Measurements from ENCODE around the gene HSD17B12. TPM values are rescaled to one million over a fixed set of nuclear protein-coding genes. Genes with fewer than 3 reads are reported as not detected.

Gene HSD17B12
- total RNA-seq, 1 donor from 2014 or later = 48.4 TPM

DNA sequence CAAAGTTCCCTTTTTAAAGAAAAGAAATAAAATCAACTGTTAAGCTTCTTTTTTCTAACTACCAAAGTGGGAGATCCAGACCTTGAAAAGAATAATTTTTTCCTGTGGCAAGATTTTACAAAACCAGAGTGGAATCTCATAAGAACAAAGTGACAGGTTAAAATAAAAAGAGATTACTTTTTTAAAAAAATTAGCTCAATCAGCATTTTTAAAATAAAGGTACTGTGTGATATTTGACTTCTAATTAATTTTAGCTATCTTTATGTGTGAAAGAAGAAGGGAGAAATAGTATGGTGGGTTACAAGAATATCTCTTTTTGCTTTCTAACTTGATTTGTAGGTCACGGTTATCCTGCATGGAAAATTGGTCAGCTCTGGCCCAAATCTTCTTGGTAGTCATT is 107.3 kb downstream of the HSD17B12 start:
- Histone ChIP-seq H3K36me3 (no peaks in the 10 kb centered on the region), H3K9me3 (peaks cover 13% of the 10 kb centered on the region), H3K4me1 (no peaks in the 10 kb centered on the region), H3K27ac (no peak overlapping the region), H3K4me3 (no peak overlapping the region), H3K27me3 (no peaks in the 10 kb centered on the region)
- intact Hi-C loops (cut with DNase I) = no loop called here
- no peak for TF ChIP-seq CTCF (IDR thresholded peaks at IDR 0.05)
- no peak for TF ChIP-seq POLR2A (IDR thresholded peaks at IDR 0.05)
- no peak for TF ChIP-seq POLR2AphosphoS5 (IDR thresholded peaks at IDR 0.05; ENCODE audit: insufficient read depth in 1 of 2, low read depth in 1 of 2)
- no peak for DNase-seq (ENCODE audit: extremely low spot score in 2 of 2)

DNA sequence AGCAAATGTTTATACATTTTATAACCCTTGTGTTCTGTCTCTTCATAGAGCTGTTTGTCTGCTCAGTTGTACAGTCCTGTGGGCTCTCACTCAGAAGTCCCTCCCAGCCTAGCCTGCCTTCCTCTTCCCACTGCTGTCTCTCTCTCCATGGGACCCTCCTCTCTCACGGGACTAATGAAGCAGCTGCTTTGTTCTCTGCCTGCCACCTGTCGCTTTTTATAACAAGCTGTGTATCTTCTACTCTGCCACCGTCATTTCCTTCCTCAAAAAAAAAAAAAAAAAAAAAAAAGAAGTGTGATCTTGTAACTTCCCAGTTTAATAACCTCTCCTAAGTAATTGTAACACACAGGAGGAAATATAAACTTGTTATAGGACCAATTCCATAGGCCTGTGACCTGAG is 107.9 kb downstream of the HSD17B12 start:
- Histone ChIP-seq H3K9me3 (peaks cover 13% of the 10 kb centered on the region), H3K27me3 (no peaks in the 10 kb centered on the region), H3K27ac (no peak overlapping the region), H3K36me3 (no peaks in the 10 kb centered on the region), H3K4me1 (no peaks in the 10 kb centered on the region), H3K4me3 (no peak overlapping the region)
- TF ChIP-seq POLR2A (IDR thresholded peaks at IDR 0.05) (no peak), POLR2AphosphoS5 (IDR thresholded peaks at IDR 0.05; ENCODE audit: insufficient read depth in 1 of 2, low read depth in 1 of 2) (no peak), CTCF (IDR thresholded peaks at IDR 0.05) (no peak)
- DNase-seq (ENCODE audit: extremely low spot score in 2 of 2) = no peak
- intact Hi-C loops (cut with DNase I) = no loop called here

DNA sequence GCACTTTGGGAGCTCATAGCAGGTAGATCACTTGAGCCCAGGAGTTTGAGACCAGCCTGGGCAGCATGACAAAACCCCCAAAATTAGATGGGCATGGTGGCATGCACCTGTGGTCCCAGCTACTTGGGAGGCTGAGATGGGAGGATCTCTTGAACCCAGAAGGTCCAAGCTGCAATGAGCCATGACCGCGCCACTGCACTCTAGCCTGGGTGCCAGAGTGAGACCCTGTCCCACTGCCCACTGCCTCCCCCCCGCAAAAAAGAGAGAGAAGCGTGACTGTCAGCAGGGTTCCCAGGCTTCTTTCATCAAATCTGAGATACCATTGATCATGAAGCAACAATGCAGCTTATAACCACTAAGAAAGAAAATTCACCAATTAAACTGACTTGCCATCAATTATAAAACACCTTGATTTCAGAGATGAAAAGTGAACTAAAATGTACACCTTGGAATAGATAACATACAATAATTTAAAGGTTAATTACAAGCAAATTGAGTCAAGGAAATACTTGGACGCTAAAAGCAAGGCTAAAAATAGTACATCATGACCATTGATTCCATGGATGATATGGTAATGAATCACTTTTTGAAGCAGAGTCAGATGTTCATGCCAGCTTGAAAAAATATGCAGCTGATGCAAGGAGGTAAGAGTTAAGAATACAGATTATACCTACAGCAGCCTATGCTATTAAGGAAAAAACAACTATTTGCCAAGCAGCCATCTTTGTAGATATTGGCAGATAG is 109.3 kb downstream of the HSD17B12 start:
- intact Hi-C loops (cut with DNase I) = no loop called here
- TF ChIP-seq POLR2A (IDR thresholded peaks at IDR 0.05) (no peak), POLR2AphosphoS5 (IDR thresholded peaks at IDR 0.05; ENCODE audit: insufficient read depth in 1 of 2, low read depth in 1 of 2) (no peak), CTCF (IDR thresholded peaks at IDR 0.05) (no peak)
- peaks cover under 1% of the 10 kb centered on the region for H3K9me3 ChIP-seq
- no peak overlapping the region for H3K27ac ChIP-seq
- H3K4me3 ChIP-seq = no peak overlapping the region
- H3K27me3 ChIP-seq = no peaks in the 10 kb centered on the region
- no peaks in the 10 kb centered on the region for H3K4me1 ChIP-seq
- no peak for DNase-seq (ENCODE audit: extremely low spot score in 2 of 2)
- H3K36me3 ChIP-seq = no peaks in the 10 kb centered on the region

DNA sequence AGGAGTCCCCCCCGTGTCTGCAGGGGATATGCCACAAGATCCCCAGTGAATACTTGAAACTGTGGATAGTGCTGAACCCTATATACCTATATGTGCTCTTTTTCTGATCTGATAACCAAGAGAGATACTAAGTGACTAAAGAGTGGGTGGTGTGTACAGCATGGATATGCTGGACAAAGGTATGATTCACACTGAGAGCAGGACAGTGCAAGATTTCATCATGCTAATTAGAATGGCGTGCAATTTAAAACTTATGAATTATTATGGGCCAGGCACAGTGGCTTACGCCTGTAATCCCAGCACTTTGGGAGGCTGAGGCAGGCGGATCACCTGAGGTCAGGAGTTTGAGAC is 109.9 kb downstream of the HSD17B12 start:
- TF ChIP-seq POLR2A (IDR thresholded peaks at IDR 0.05) (no peak), POLR2AphosphoS5 (IDR thresholded peaks at IDR 0.05; ENCODE audit: insufficient read depth in 1 of 2, low read depth in 1 of 2) (no peak), CTCF (IDR thresholded peaks at IDR 0.05) (no peak)
- intact Hi-C loops (cut with DNase I) = no loop called here
- Histone ChIP-seq H3K27ac (no peak overlapping the region), H3K4me1 (no peaks in the 10 kb centered on the region), H3K36me3 (no peaks in the 10 kb centered on the region), H3K4me3 (no peak overlapping the region), H3K9me3 (no peaks in the 10 kb centered on the region), H3K27me3 (no peaks in the 10 kb centered on the region)
- DNase-seq (ENCODE audit: extremely low spot score in 2 of 2) = no peak

DNA sequence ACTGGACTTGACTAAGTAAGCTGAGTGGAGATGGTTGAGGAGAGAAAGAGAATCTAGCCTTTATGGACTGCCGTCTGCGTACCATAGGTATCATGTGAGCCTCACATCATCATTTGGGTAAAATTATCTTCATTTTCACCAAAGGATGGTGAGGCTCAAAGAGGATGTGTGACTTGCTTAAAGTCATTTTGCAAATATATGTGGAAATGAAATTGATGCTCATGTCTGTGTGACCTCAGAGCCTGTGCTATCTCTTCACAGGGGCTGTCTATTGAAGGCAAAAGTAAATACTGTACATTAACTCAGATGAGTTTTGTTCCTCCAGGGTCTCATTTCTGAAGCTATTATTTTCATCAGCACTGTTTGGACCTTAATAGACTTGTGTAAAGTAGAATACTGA is 116.8 kb downstream of the HSD17B12 start:
- TF ChIP-seq POLR2A (IDR thresholded peaks at IDR 0.05) (no peak), POLR2AphosphoS5 (IDR thresholded peaks at IDR 0.05; ENCODE audit: insufficient read depth in 1 of 2, low read depth in 1 of 2) (no peak), CTCF (IDR thresholded peaks at IDR 0.05) (no peak)
- no peak for DNase-seq (ENCODE audit: extremely low spot score in 2 of 2)
- Histone ChIP-seq H3K27ac (no peak overlapping the region), H3K4me3 (no peak overlapping the region), H3K9me3 (no peaks in the 10 kb centered on the region), H3K27me3 (no peaks in the 10 kb centered on the region), H3K4me1 (no peaks in the 10 kb centered on the region), H3K36me3 (peaks cover 0 to 9% of the 10 kb centered on the region in 2 donors)
- intact Hi-C loops (cut with DNase I) = no loop called here
